Measurements from ENCODE around the gene POLR2J2.
"Not testable (repeated sequence)": the region's sequence is repeated elsewhere in the genome, so short reads cannot be mapped to it uniquely, and the experiment has no call there.

POLR2J2 gene

DNA sequence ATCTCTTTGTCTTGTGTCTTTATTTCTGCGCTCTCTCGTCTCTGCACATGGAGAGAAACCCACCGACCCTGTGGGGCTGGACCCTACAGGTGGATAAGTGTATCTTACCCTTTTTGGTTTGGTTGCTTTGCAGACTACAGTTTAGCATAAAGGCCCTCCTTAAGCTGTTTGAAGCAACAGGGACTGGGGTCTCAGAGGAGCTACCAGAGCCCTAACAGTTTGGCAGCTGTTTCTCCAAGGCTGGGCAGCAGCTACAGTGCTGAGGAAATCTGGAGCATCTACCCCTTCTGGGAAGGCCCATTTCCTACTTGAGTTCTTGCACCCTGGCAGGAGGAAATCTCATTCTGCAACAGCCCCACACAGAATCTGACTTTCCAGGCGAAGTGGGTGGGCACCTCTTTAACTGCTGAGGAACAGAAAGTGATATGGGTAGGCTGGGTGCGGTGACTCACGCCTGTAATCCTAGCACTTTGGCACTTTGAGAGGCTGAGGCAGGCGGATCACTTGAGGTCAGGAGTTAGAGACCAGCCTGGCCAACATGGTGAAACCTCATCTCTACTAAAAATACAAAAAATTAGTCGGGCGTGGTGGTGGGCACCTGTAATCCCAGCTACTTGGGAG, 2.1 kb upstream of the POLR2J2 start:
- DNase-seq (ENCODE audit: extremely low read depth, low read depth): not testable (repeated sequence)

DNA sequence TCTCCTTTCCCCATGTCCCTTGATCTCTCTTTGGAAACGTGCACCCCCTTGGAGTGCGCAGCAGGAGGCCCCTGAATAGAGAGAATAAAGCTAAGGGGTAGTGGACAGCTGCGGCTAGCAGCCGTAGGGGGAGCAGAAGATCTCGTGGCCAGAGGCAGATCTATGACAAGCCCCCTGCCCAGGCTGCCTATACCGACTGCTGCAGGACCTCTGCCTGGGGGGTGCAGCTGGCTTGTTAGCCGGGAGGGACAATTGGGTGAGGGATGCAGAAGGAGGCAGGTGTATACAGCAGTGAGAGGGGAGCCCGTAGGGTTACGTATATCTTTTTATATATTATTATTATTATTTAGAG, 469 bp upstream of the POLR2J2 start:
- not testable (repeated sequence) for DNase-seq (ENCODE audit: extremely low read depth, low read depth)

DNA sequence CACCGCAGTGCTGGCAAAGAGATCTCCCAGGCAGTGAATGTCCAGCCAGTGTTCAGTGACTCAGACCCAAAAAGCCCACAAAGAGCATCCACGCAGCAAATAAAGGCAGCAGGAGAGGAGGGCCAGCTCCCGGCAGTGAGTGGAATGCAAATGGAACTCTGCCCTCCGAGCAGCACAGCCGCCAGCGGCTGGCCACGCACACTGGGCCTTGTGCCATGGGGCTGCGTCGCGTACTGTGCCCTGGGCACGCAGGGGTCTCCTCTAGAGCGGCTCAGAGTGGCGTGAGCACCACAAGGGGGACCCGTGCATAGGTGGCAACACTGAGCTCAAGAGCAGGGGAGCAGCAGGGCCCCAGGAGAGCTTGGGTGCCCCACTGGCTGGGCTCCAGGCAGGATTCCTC, 3.9 kb downstream of the POLR2J2 start:
- not testable (repeated sequence) for DNase-seq (ENCODE audit: extremely low read depth, low read depth)

DNA sequence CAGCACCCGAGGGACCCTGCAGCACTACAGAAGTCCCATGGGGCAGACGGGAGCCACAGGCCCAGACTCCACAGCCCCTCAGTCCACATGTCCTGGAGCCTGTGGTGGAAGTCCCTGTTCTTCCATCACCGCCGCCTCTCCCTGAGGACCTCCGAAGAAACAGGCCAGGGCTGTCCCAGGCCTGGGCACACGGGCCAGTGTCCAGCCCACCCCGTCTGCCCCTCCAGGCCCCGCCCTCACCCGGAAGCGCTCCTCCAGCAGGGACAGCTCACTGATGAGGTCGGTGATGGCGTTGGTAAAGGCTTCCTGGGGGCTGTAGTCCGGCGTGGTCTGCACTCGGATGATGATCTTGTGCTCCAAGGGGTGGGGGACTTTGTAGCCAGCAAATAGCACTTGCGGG, 4.6 kb downstream of the POLR2J2 start:
- not testable (repeated sequence) for DNase-seq (ENCODE audit: extremely low read depth, low read depth)

DNA sequence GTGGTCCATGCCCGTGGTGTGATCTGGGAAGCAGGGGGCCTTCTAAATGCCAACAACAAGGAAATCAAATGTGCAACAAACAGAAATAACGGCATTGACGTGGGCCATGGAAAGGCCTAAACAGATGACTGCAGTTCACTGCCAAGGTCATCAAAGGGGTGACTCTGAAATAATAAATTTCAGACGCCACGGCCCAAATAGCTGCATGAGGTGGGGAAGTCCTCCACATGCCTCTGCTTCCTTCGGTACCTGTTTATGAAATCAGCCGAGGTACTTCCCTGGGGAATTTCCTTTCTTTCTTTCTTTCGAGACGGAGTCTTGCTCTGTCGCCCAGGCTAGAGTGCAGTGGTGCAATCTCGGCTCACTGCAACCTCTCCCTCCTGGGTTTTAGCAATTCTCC, 6.7 kb downstream of the POLR2J2 start:
- not testable (repeated sequence) for DNase-seq (ENCODE audit: extremely low read depth, low read depth)

DNA sequence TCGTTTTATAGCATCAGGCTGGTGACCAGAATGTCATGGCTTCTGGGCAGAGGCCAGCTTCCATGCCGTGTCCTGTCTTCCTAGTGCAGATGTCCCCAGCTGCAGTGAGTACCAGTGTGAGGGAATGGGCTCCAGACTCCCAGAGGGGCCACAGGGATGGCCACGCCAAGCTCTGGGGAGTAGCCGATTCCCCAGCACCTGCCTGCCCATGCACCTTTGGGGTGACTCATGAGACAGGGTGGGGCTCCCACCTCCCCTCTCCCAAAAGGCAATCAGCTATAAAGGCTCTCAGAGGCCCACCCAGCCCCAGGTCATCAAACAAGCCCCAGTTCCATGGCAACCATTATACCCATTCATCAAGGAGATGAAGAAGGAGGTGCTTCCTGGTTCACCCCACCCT, 21.5 kb downstream of the POLR2J2 start, which contains the start of gene SPDYE2B:
SPDYE2B (plus strand) TSS at position 396 of the 400 bp plus-strand sequence. CDS start 2,030 bp downstream, outside the sequence.
- DNase-seq (ENCODE audit: extremely low read depth, low read depth): not testable (repeated sequence)

DNA sequence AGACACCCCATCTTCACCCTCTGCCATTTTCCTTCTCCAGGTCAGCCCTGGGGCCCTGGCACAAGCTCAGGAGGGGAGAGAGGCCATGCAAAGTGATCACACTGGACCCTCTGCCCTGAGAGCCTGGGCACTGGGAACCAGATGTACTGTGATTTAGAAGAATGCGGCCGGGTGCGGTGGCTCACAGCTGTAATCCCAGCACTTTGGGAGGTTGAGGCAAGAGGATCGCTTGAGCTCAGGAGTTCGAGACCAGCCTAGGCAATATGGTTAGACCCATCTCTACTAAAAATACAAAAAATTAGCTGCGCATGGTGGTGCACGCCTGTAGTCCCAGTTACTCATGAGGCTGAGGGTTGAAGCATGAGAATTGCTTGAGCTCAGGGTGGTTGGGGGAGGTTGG, 23.6 kb downstream of the POLR2J2 start:
- not testable (repeated sequence) for DNase-seq (ENCODE audit: extremely low read depth, low read depth)

DNA sequence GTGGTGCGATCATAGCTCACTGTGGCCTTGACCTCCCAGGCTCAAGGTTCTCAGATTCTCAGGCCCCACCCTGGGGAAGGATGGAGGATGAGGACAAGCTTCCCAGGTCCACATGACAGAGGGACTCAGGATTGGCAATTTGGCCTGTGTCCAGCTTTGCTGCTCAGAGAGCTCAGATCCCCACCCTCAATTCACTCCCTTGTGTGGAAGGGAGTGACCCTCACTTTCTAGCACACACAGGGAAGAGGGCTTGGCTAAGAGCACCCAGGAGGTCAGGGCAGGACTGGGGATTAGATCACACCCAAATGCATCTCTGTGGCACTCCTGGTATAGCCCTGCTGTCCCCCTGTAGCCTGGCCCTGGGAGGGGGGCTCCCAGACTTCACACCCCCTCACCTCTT, 28.1 kb downstream of the POLR2J2 start:
- not testable (repeated sequence) for DNase-seq (ENCODE audit: extremely low read depth, low read depth)

DNA sequence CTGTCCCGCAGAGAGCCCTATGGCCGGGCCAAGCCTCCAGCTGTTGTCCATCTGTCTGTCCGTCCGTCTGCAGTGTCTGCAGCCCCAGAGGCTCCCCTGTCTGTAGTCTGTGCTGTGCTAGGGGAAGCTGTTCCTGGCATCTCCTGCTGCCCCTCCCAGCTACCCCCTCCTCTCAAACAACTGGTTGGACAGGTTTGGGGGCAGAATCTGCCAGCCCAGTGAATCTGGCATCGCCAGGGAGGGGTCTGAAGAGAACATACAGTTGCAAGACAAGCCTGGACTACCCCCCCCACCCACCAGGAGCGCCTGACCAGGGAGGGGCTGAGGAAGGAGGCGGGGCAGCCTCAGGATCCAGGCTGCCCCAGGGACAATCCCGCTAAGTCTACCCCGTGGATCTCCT, 28.8 kb downstream of the POLR2J2 start, which contains the start of gene UPK3BL1:
UPK3BL1 (minus strand) TSS at position 101 of the 400 bp plus-strand sequence; CDS start at position 51, 50 bp downstream.
- not testable (repeated sequence) for DNase-seq (ENCODE audit: extremely low read depth, low read depth)

DNA sequence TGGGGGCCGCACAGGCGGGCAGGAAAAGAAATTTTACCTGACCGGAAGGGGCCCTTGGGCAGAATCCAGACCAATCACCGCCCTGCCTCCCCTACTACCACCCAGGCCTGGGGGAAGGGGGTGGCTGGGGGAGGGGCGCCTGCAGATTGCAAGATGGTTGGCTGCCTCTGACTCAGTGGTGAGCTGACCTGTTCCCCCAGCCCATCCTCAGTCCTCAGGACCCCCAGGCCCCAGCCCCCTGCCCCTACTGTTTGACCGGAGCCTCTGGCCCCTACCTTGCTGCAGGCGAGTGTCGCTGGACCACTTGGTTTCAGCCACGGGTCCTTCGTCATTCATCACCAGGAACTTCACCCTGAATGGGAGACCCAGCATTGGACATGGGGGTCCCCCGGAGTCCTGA, 32.6 kb downstream of the POLR2J2 start:
- DNase-seq (ENCODE audit: extremely low read depth, low read depth): not testable (repeated sequence)

DNA sequence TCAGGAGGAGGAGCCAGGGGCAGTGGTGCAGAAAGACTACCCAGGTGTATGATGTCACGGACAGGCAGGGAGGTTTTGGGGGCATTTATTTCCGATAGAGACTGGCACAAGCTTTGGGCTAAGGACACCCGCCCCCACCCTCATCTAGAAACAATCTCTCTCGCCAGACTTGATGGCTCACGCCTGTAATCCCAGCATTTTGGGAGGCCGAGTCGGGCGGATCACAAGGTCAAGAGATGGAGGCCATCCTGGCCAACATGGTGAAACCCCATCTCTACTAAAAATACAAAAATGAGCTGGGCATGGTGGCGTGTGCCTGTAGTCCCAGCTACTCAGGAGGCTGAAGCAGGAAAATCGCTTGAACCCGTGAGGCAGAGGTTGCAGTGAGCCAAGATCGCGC, 34.5 kb downstream of the POLR2J2 start:
- DNase-seq (ENCODE audit: extremely low read depth, low read depth): not testable (repeated sequence)

DNA sequence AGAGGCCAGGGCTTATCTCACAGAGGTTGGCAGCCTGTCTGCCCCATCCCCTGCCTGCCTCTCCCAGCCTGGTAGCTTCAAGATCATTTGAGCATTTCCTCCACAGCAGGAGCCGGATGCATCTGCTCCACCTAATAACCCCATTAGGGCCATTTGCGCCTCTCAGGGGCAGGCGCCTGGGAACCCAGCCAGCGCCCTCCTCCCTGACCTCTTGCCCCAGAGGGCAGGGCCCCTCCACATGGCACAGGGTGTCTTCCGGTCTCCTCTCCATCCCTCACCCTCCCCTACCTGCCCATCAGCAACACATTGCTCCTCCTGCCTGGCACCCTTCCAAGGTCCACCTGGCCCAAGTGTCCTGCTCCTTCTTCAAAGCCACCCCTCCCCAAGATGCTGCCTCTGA, 36.1 kb downstream of the POLR2J2 start:
- DNase-seq (ENCODE audit: extremely low read depth, low read depth): not testable (repeated sequence)

DNA sequence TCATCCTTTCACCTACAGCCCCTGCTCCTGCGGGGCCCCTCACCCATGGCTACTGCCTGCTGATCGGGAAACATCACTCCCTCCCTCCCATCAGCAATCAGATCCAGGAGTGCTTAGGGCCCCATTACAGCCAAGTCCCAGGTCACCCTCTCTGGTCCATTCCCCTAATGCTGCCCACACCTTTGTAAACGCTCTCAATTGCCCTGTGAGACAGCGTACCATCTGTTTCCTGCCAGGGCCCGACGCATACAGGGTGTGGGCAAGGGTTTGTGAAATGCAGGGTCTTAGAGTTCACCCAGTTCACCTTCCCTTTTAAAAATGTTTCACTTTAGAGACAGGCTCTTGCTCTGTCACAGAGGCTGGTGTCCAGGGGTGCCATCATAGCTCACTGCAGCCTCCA, 37.2 kb downstream of the POLR2J2 start:
- not testable (repeated sequence) for DNase-seq (ENCODE audit: extremely low read depth, low read depth)

DNA sequence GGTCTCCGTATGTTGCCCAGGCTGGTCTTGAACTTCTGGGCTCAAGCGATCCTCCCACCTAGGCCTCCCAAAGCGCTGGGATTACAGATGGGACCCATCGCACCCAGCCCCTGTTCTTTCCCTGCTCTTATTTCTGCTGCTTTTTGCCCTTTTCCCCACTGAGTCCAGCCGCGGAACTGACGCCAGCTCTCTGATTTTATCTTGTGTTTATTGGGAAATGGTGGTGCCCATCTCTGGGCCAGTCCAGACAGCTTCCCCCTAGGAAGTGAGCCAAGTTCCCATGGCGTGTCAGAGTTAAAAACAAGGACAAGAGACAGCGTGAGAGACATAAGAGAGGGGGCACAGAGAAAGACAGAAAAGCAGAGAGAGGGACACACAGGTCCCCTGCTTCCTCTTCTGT, 40.8 kb downstream of the POLR2J2 start:
- not testable (repeated sequence) for DNase-seq (ENCODE audit: extremely low read depth, low read depth)

DNA sequence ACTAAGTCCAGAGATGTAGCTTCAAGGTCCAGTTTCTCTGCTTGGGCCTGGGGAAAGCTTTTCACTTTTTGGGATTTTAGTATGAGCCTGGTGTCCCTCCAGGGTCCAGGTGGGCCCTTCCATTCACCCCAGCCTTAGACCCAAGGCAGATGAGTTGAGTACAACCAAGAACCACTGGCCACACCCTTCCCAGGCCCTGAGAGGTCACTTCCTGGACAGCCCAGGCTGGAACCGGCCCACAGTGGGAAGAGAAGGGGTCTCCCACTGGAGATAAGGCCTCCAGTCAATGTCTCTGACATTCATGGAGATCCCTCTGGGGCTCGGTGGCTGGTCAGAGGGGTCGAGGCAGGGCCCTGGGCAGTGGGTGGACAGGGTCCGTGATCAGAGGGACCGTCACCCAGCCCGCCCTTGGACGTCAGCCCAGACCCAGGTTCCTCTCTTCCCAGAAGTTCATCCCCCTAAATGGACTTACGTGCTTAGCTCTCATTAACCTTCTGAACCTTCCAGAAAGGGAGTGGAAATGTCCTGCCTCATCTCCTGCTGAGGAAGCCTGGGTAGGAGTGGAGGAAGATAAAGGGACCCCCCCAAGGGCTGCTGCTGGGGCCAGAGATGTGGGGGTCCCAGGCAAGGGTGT, 44.1 kb downstream of the POLR2J2 start:
- DNase-seq (ENCODE audit: extremely low read depth, low read depth): not testable (repeated sequence)

DNA sequence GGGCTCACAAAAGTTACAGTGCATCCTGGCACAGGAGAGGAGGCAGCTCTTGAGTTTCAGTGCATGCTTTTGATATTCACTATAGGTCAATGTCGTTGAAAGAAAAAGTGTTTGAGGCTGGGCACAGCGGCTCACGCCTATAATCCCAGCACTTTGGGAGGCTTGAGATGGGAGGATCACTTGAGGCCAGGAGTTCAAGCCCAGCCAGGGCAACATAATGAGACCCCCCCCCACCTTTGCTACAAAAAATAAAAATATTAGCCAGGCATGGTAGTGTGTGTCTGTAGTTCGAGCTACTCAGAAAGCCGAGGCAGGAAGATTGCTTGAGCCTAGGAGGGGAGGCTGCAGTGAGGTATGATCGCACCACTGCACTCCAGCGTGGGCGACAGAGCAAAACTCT, 53.3 kb downstream of the POLR2J2 start:
- DNase-seq (ENCODE audit: extremely low read depth, low read depth): not testable (repeated sequence)

DNA sequence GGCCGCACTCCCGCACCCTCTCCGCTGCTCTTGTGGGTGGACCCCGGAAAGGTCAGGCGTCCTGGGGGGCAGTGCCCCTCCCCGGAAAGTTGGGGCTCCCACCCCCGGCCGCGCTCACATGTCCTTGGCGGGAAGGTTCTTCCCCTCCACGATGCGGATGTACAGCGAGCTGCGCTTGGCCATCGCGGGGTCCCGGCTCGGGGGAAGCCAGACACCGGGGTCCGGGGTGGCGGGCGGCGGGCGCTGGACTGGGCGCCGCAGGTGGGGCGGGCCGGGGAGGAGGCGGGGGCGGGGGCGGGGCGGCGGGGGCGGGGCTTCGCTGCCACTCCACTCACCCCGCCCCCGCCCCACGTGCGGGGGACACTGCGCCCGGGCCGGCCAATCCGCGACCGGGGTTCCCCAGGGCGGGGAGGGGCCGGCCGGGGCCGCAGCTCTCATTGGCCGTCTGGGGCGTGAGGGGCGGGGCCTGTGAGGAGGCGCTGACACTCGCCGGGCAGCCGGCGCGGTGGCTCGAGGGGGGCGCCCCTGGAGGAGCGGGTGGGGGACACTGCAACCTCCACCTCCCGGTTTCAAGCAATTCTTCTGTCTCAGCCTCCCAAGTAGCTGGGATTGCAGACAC, 54.8 kb downstream of the POLR2J2 start, which contains the start of gene RASA4:
RASA4 (minus strand) TSS at position 250 of the 619 bp plus-strand sequence; CDS start at position 183, 67 bp downstream.
- DNase-seq (ENCODE audit: extremely low read depth, low read depth): not testable (repeated sequence)
